ENCODE data around the gene PDE4D.

The PDE4D gene

DNA sequence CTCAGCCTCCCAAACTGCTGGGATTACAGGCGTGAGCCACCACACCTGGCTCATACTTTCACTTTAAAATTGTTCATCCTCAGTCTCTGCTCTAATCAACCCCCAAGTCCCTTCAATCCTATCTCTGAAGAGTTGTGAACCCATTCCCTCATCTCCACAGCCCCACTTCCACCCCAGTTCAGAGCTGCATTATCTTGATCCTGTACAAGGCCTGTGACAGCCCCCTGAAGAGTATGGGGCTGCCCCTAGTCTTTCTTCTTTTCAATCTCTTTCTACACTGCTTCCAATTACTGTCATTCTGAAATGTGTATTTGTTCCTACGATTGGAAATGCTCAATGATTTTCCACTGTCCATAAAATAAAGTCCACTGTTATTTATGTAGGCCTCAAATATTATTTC lies 722.4 kb downstream of the PDE4D start:
- no peak for DNase-seq (ENCODE audit: low read depth)

DNA sequence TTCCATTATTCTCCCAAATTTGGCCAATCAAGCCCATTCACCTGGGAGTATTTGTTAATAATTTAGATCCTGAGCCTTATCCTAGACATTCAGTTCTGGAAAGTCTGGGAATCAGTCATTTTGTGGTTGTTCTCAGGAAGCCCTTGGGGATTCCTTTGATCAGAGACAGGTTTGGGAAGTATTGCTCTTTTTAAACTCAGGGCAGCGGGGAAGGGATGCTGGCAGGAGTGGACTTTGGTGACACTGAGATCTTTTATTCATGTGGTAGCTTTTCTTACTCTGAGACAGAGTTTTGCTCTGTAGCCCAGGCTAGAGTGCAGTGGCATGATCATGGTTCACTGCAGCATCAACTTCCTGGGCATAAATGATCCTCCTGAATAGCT lies 723.8 kb downstream of the PDE4D start:
- no peak for DNase-seq (ENCODE audit: low read depth)

DNA sequence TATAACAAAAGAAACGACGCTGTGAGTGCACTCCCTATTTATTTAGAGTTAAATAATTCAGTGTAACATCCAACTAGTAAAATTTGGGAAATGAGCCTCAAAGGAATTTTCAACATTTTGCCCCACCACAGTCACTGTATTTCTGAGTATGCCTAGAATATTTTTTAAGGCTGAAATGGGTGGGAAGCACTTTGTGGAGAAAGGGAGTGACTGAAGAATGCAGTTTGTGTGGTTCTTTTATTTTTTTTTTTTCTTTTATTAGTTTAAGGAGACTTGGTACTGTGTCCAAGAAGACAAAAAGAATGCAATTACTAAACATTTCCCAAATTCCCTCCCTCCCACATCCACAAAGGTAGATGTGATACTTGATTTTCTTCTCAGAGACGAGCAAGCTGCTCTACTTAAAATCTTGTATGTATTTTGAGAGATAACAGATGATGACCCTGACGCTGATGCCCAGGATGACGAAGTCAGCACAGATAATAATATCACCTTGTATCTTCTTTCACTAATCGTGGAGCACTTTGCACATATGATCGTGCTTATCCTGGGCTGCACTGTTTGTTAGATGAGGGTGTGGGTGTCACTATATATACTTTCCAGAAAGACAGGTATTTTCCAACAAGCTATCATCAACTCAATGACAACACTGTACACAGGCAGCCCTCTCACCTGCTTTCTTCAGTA lies 724.3 kb downstream of the PDE4D start:
- DNase-seq (ENCODE audit: low read depth): no peak

DNA sequence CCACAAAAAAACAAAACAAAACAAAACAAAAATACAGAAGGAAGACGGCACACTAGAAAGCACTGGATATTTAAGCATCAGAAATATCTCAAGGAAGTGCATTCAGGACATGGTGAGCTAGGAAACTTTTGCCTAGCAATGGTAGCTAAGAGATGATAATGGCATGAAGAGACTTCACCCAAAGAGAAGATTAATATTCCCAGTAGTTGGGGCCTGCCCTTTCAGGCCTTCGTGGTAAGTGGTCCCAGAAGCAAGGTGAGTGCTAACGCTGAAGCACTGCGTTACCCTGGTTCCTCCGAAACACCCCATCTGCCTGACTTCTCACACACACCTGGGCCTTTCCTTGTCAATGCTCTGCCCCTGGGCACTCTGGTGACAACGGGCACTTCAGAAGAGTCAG lies 725.5 kb downstream of the PDE4D start:
- no peak for DNase-seq (ENCODE audit: low read depth)

DNA sequence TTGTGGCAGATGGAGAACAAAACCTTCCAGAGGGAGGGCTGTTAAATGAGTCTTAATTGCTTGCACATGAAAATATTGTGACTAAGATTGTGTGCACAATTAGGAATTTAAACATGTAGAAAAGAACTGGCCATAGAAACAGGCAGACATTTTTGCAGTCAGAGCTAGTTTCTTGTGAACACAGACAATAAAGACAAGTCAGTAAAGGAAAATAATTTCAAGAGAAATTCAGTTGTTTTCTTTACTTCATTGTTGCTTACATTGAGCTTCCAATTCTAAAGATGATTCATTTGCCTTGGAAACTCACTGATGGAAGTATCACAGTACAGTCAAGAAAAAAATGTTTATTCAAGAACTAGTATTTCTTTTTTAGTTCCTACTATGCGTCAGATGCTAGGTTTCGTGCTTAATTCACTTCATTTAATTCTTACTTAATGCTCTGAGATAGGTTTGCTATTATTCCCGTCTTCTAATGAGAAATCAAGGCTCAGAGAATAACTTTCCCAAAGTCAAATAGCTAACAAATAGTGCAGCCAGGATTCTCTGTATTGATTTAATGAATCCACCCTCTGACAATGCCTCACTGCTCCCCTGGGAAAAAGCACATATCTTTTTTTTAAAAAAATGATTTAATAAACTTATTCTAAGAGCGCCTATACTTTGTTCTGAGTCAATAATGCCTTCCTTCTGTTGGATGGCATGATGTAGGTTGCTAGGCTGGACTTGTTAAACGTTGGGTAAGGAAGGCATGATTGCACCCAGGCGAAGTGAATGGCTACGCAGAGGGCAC lies 729.3 kb downstream of the PDE4D start:
- DNase-seq (ENCODE audit: low read depth): no peak

DNA sequence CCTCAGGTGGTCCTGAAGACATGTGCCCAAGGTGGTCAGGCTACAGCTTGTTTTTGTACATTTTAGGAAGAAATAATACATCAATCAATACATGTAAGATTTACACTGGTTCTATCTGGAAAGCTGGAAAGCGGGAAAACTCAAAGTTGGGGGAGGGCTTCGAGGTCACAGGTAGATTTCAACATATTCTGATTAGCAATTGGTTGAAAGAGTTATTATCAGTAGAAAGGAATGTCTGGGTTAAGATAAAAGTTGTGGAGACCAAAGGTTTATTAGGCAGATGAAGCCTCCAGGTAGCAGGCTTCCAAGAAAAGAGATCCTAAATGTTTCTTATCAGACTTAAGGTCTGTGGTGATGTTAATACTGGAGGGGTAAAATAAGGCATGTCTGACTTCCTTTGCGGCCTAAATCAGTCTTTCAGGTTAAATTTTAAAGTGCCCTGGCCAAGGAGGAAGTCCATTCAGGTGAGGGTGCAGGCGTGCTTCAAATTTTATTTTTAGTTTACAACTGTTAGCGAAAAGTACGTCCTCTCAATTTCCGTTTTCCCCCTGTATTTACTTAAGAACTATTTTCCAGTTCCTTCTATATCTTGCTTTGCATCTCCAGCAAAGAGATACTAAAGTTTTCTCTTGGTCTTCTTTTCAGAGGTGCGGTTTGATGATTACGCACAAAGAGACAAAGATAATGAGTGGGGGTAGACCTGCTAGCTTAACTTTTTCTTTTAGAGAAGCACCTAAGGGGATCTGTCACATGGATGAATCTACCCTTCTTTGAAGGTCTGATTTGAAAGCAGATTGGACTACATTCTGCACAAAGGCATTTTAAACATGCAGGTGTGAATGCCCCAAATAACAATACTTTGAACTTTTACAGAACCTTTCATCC lies 732.1 kb downstream of the PDE4D start:
- DNase-seq (ENCODE audit: low read depth): no peak

DNA sequence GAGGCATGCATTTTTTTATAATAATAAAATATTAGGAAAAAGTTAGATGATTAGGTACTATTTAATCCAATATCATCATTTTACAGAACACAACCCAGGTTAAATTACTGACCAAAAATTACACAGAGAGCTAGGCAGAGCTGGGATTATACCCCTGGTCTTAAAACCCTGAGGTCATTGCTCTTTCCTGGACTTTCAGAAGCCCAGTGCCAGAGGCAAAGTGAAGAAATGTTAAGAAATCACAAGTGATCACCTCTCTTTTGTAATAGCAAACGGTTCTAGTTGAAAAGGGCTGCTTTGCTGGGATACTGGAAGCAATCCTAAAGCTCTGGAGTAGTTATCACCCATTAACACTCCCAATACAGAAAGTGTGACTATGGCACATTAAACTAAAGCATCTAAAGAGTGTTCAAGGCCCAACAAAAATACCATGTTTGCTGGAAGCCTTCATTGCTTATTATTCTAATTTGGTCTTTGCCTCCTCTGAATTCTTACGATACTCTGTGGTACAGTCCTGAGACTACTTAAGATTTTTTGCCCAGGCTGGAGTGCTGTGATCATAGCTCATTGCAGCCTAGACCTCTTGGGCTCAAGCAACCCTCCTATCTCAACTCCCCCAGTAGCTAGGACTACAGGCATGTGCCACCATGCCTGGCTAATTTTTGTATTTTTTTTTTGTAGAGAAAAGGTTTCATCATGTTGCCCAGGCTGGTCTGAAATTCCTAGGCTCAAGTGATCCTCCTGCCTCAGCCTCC lies 734.7 kb downstream of the PDE4D start:
- no peak for DNase-seq (ENCODE audit: low read depth)

DNA sequence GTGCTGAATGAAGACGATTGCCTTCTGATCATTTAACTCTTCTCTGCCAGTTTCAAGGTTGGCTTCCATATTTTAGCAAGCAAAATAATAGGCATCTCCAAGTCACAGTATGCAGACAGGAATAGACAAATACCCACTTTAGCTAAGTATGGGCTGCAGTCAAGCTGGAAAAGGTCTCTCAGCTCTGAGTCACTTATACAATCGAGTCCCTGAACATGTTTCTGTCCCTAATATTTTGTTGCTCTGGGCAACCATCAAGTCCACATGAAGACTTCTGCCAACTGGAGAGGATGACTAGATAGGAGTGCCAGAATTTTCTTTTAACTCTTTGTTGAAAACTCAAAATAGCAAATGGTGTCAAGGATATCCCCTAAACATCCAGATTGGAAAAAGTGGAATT lies 735.4 kb downstream of the PDE4D start:
- DNase-seq (ENCODE audit: low read depth): no peak

DNA sequence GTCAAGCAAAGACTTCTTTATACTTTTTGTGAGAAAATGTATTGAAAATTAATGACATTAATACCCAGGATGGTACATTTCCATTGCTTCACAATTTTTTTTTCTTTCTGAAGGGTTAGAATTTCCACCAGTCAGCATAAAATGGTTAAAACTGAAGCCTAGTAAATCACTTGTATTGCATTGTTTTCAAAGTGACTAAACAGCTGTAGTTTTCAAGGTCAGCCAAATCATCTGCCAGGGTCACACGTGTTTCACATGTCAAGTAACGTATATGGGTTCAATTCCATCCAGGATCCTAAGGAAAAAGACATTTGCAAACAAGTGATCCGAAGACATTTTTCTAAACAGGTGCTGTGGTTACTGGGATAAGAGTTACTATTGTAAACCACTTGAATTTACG lies 736.5 kb downstream of the PDE4D start:
- no peak for DNase-seq (ENCODE audit: low read depth)

DNA sequence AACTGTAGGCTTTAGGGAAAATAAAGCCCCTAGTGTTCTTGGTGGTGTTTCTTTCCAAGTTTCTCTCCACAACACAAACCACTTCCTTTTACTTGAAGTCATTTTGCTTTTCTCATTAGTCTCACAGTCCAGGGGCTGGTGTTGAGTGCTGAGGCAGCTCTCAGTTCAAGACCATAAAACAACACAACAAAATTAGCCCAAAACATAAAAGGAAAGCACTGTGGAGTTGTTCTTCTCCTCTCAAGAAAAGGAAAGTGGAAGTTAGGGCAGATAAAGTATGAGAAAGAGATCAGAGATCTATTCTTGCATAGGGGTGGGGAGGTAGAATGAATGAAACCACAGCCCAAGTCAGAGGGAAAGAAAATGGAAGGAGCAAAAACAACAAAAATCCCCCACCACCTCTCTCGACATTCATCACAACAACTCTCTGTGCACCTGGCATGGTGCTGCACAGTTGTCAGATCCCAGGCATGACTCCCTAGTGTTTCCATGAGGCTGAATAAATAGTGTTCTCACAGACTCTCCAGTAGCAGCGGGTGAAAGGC lies 740.8 kb downstream of the PDE4D start:
- DNase-seq (ENCODE audit: low read depth): no peak

DNA sequence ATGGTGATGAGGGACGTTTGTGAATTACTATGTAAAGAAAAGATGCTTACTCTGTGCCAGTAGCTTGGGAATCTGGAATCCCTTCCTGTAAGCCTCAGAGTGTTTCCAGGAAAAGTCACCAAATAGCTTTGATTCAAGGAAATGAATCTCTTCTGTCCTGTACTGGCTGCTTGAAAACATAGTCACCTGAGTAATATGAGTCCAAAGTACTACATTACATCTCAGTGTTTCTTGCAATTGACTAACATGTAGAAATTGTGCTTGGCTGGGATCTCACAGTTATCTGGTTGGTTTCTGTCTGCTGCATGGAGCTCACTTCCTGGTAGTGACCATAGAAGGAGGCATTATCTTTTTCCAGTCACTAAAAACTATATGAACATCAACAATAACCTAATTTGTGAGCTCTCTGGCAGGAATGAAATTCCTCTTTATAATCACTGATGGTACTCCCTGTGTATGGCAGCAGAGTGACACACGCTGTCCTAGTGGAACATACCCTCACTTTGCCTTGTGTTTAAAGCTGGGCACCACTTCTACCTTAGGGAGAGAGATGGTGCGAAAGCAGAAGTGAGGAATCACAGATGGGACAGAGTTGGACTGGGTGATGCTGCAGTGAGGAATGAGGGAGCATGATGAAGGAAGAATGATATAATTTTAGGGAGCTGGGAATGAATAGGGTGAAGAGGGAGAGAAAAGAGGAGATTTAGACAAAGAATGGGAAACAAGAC lies 742.2 kb downstream of the PDE4D start:
- no peak for DNase-seq (ENCODE audit: low read depth)

DNA sequence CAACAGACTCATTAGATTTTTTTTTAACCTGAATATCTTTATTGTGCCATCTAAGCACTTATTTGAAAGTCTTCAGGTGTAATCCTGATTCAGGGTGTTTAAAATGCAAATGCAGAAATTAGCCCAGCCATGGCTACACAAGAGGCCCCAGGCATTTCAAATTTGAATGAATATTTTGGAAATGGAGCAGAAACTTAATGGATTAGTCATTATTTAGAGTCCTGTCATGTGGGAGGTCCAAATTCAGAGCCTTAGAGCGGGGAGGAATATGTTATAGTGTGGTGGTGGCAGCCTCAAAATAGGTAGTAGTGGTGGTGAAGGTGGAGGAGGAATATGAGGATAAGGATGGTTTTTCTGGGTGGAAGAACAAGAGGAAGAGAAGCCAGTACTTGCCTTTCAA lies 743.7 kb downstream of the PDE4D start:
- DNase-seq (ENCODE audit: low read depth): no peak

DNA sequence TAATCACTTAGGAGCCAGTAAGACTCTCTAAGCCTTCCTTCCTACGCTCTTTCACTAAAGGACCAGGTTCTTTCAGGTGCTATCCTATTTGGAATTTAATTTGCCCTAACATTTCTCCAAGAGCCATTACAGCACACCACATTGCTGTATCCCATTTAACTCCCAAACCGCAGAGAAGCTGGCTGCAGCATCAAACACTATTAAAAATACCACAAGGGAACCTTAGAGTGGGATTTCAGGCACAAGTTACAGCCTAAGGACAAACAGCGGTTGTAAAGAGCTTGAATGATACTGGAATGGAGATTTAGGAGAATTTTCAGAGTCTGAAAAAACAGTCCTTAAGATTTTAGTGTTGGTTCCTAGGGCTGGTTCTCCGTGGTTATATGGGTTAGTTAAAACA lies 744.3 kb downstream of the PDE4D start:
- no peak for DNase-seq (ENCODE audit: low read depth)

DNA sequence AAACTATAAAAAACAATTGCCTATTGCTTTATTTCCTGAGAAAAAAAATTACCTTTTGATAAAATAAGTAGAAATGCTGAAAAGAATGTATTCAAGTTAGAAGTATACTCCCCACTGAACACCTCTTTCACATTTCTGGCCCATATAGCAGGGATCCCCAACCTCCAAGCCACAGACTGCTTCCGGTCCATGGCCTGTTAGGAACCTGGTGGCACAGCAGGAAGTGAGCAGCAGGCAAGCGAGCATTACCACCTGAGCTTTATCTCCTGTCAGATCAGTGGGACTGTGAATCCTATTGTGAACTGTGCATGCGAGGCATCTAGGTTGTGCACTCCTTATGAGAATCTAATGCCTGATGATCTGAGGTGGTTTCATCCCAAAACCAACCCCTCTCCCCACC lies 746.8 kb downstream of the PDE4D start:
- DNase-seq (ENCODE audit: low read depth): no peak

DNA sequence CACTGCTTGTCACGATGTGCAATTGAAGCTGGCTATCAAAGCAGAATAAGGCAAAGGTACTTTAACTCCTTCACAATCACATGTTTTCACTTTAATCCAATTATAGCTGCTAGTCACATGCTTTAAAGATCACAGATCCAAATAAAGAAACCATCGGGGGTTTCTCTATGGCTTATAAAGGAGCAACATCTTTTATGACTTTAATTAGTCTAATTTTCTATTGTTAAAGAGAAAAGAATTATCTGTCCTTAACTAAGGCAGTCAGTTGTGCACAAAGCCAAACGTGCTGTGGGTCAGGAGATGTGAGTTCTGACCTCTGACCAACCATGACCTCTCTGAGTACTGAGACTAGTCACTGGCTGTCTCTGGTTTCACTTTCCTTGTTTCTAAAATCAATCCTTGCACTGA lies 749.6 kb downstream of the PDE4D start:
- DNase-seq (ENCODE audit: low read depth): no peak

DNA sequence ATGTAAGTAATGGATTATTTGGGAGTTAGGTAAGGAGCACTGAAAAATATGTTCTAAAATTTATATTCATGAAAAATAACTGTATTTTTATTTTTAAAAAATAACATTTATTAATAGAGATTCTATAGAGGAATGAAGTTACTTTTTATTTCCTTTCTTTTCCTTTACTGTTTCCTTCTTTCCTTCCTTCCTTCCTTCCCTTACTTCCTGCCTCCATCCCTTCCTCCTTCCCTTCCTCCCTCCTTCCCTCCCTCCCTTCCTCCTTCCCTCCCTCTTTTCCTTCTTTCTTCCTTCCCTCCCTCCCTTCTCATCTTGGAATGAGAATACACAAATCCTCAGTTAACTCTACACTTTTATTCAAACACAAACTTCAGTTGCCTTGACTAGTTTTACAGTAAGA lies 750.6 kb downstream of the PDE4D start:
- DNase-seq (ENCODE audit: low read depth): no peak

DNA sequence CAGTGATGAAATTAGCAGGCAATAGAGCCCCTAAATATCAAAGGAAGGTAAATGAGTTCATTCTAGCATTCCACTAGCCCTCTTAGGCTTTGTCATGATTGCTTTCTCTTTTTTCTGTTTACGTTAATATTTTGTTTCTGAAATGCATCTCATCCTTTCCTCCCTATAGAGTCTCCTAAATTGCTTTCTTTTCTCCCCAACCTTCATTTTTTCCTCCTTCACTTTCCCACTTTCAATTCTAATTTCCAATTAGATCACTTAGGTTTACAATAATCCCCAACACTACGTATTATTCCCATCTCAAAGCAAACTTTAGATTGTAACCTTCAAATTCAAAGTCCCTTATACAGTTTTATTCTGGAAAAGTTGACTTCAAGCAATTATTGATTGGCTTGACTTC lies 751.4 kb downstream of the PDE4D start:
- no peak for DNase-seq (ENCODE audit: low read depth)

DNA sequence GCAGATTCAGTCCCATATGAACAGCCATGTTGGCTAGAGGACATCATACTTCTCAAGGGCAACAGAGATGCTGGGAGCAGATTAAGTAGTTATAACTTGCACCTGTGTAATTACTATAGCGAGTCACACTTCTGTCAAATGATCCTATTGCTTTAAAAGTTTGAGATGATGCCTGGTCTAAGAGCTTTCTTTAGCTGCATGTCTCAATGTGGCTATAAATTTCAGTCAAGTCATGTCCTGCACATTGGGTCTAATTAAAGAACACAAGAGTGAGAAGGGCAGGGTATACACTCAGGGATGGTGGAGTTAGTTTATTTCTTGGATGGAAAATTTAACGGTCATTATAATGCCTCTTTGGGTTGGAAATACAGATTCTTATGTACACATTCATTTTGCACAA lies 753.4 kb downstream of the PDE4D start:
- DNase-seq (ENCODE audit: low read depth): no peak

DNA sequence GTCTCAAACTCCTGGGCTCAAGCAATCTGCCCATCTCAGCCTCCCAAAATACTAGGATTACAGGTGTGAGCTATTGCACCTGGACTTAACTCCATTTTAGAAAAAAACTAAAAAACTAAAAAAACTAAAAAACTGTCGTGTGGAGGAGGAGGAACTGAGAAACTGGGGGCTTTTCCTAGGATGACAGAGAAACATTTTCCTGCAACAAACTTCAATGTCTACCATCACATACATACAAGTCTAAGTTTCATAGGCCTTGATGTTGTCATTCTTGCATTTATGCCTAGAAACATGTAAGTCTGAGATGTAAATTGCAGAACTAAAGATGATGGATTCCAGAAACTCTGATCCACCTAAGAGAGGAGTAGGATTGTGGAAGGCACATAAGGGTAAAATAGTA lies 753.8 kb downstream of the PDE4D start:
- DNase-seq (ENCODE audit: low read depth): no peak

DNA sequence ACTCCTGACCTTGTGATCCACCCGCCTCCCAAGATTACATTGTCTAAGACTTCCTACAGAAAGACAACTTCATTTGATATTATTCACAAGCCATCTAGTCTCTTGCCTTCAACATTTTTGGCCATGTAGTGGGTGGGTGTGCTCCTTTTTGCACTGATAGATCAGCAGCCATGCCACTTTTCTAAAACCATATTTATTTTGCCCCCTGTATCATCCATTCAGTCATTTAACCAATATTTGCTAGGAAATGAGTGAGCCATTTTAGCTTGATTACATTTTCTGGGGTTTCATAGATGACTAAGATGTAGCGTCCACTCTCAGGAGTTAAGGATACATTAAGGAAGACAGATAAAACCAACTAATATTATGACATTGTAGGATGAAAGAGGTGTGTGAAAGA lies 755.0 kb downstream of the PDE4D start:
- DNase-seq (ENCODE audit: low read depth): no peak

DNA sequence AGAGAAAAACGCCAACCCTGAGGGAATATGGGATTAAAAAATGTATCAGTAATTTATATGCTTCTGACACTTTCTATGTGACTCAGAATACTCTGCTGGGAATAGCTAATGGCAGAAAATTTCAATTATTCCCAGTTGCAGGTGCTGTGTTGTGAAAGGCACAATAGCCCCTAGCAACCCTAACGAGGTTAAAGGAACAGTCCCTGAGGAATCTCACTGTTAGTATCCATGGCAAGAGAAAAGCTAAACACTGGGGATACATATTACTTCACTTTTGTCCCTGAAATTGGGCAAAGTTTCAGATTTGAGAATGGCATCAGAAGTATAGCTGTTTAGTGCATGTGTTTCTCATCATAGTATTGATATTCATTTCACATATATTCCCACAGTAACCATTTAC lies 755.7 kb downstream of the PDE4D start:
- DNase-seq (ENCODE audit: low read depth): no peak

Data from activated T-cell treated with anti-CD3 and anti-CD28 coated beads for 24 hours (primary cell).